Daoy (cell line): Measurements from ENCODE around the gene FOLR2. TPM values are rescaled to one million over a fixed set of nuclear protein-coding genes. Genes with fewer than 3 reads are reported as not detected.
"Not testable (repeated sequence)": the region's sequence is repeated elsewhere in the genome, so short reads cannot be mapped to it uniquely, and the experiment has no call there.

Source experiments
- DNase-seq: peaks from one replicate; pipeline ENCODE4 v3.0.0-alpha.2; 2015; ENCODE audit warnings: low read depth
- total RNA-seq: library from RNA; depleted of rRNA; stranded (reverse); fragments of >200 nt; shearing (Covaris generic); gene quantifications from 2 replicates; pipeline ENCODE4 v1.2.3, GENCODE V29; 2014

FOLR2 gene
- total RNA-seq, 1 experiment from 2014 or later, result not detected

- no peak for DNase-seq
Measured at GRCh38 chr11:72240461-72241290, 24.1 kb downstream of the FOLR2 start.

GRCh38 chr11:72241291-72241781 lies 24.7 kb downstream of the FOLR2 start:
- no peak for DNase-seq

GRCh38 chr11:72242141-72242540 lies 25.5 kb downstream of the FOLR2 start:
- no peak for DNase-seq

- DNase-seq, result no peak
Measured at GRCh38 chr11:72243173-72244059, 26.8 kb downstream of the FOLR2 start.

- DNase-seq, result no peak
Measured at GRCh38 chr11:72244060-72244360, 27.4 kb downstream of the FOLR2 start, which contains the start of gene PHOX2A. PHOX2A (minus strand) TSS chr11:72244176; CDS start chr11:72244004, 172 bp downstream.

- DNase-seq, result no peak
Measured at GRCh38 chr11:72244361-72245262, 28.0 kb downstream of the FOLR2 start.

- DNase-seq, result no peak
Measured at GRCh38 chr11:72245263-72245816, 28.7 kb downstream of the FOLR2 start.

- no peak for DNase-seq
Measured at GRCh38 chr11:72247584-72247983, 31.0 kb downstream of the FOLR2 start.

- DNase-seq, result no peak
Measured at GRCh38 chr11:72249961-72250360, 33.4 kb downstream of the FOLR2 start.

GRCh38 chr11:72250661-72251464 lies 34.3 kb downstream of the FOLR2 start:
- no peak for DNase-seq

- no peak for DNase-seq
Measured at GRCh38 chr11:72251614-72252013, 35.0 kb downstream of the FOLR2 start.

GRCh38 chr11:72253392-72253791 lies 36.8 kb downstream of the FOLR2 start:
- DNase-seq, result no peak

GRCh38 chr11:72254299-72254993 lies 37.9 kb downstream of the FOLR2 start:
- no peak for DNase-seq

- no peak for DNase-seq
Measured at GRCh38 chr11:72257570-72257969, 41.0 kb downstream of the FOLR2 start.

GRCh38 chr11:72259490-72259889 lies 42.9 kb downstream of the FOLR2 start:
- DNase-seq, result no peak

- DNase-seq, result no peak
Measured at GRCh38 chr11:72260574-72260973, 44.0 kb downstream of the FOLR2 start.

- peak; percentile 21 for DNase-seq
Measured at GRCh38 chr11:72263361-72263760, 46.8 kb downstream of the FOLR2 start.

GRCh38 chr11:72265951-72266350 lies 49.4 kb downstream of the FOLR2 start:
- DNase-seq, result no peak

GRCh38 chr11:72266960-72267359 lies 50.4 kb downstream of the FOLR2 start:
- DNase-seq, result not testable (repeated sequence)
